ENCODE measurements around the gene APELA. TPM values are rescaled to one million over a fixed set of nuclear protein-coding genes. Genes with fewer than 3 reads are reported as not detected.
"Not testable (repeated sequence)": the region's sequence is repeated elsewhere in the genome, so short reads cannot be mapped to it uniquely, and the experiment has no call there.

APELA gene
- total RNA-seq, 2 donors from 2014 or later = not detected

DNA sequence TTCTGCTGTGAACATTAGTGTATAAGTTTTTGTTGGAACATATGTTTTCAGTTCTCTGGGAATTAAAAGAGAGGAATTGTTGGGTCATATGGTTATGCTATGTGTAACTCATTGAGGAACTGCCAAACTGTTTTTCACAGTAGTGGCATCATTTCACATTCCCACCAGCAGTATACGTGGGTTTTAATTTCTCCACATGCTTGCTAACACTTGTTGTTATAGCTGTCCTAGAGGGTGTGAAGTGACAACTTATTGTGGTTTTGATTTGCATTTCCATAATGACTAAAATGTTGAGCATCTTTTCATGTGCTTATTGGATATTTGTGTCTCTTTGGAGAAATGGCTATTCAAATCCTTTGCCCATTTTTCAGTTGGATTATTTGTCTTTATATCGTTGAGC lies 13.7 kb downstream of the APELA start:
- Mint-ChIP-seq H3K4me3 (no peak overlapping the region), H3K9me3 (no peaks in the 10 kb centered on the region), H3K36me3 (ENCODE audit: insufficient read depth in 2 of 2) (no peaks in the 10 kb centered on the region), H3K4me1 (ENCODE audit: low read depth) (no peaks in the 10 kb centered on the region), H3K27me3 (ENCODE audit: low read depth) (no peaks in the 10 kb centered on the region), H3K27ac (no peak overlapping the region)
- ATAC-seq (replicated peaks in 1 of 2) (no peak), DNase-seq (no peak)

DNA sequence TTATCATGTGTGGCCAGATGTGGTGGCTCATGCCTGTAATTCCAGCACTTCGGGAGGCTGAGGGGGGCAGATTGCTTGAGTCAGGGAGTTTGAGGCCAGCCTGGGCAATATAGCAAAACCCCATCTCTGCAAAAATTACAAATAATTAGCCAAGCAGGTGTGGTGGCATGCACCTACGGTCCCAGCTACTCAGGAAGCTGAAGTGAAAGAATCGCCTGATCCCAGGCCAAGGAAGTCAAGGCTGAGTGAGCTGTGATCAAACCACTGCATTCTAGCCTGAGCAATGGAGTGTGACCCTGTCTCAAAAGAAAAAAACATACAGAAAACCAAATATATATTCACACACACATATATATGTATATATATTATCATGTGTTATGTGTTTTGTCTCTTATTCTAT lies 15.0 kb downstream of the APELA start:
- Mint-ChIP-seq H3K4me3 (no peak overlapping the region), H3K4me1 (ENCODE audit: low read depth) (no peaks in the 10 kb centered on the region), H3K27ac (no peak overlapping the region), H3K9me3 (no peaks in the 10 kb centered on the region), H3K36me3 (ENCODE audit: insufficient read depth in 2 of 2) (no peaks in the 10 kb centered on the region), H3K27me3 (ENCODE audit: low read depth) (no peaks in the 10 kb centered on the region)
- DNase-seq = no peak
- no peak for ATAC-seq (replicated peaks in 1 of 2)

DNA sequence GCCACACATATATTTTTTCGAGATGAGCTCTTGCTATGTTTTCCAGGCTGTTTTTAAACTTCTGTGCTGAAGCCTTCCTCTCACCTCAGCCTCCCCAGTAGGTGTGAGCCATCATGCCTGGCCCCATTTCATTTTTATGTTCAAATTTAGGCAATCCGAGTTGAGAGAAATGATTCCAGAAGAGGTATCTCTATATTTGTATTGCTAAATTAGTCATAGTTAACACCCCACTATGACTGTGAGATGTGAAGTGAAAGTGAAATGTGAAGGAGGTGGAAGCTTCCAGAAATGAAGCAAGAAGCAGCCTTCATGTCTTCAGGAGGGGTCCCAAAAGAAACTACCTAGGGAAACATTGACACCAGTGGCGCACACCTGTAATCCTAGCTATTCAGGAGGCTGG lies 17.7 kb downstream of the APELA start:
- DNase-seq (no peak), ATAC-seq (replicated peaks in 1 of 2) (peak in 1 of 2 donors; percentile 41)
- Mint-ChIP-seq H3K9me3 (no peaks in the 10 kb centered on the region), H3K27me3 (ENCODE audit: low read depth) (no peaks in the 10 kb centered on the region), H3K4me3 (no peak overlapping the region), H3K27ac (no peak overlapping the region), H3K4me1 (ENCODE audit: low read depth) (no peaks in the 10 kb centered on the region), H3K36me3 (ENCODE audit: insufficient read depth in 2 of 2) (no peaks in the 10 kb centered on the region)

DNA sequence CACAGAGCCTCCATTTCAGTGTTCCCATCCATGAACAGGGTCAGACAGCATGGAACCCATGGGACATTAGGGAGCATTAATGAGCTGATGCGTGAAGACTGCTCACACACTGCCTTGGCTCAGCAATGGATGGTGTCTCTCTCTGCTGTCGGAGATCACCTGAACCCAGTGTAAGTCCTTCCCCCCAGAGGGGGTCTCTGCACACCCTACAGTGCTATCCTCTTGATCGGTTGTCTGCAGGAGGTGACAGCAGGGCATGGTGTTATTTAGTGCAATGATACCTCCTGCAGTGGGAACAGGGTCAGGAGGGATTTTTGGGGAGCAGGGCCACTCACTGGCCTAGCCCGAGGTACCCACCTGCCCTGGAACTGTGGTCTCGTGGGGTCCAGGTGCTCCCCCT lies 25.6 kb downstream of the APELA start:
- H3K27me3 Mint-ChIP-seq (ENCODE audit: low read depth) = peaks cover 6% of the 10 kb centered on the region
- ATAC-seq (replicated peaks in 1 of 2) (no peak), DNase-seq (no peak)
- no peaks in the 10 kb centered on the region for H3K36me3 Mint-ChIP-seq (ENCODE audit: insufficient read depth in 2 of 2)
- H3K9me3 Mint-ChIP-seq = peaks cover 0 to 4% of the 10 kb centered on the region in 2 donors
- H3K27ac Mint-ChIP-seq = no peak overlapping the region
- no peak overlapping the region for H3K4me3 Mint-ChIP-seq
- H3K4me1 Mint-ChIP-seq (ENCODE audit: low read depth) = no peaks in the 10 kb centered on the region

DNA sequence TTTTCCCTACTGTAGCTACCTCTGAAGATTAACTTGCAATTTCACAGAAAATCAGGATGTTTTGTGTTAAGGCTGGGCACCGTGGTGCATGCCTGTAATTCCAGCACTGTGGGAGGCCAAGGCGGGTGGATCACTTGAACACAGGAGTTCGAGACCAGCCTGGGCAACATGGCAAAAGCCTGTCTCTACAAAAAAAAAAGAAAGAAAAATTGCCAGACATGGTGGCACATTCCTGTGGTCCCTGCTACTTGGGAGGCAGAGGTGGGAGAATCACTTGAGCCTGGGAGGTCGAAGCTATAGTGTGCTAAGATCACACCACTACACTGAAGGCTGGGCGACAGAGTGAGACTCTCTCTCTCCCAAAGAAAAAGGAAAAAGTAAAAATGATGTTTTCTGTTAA lies 27.4 kb downstream of the APELA start:
- Mint-ChIP-seq H3K4me1 (ENCODE audit: low read depth) (no peaks in the 10 kb centered on the region), H3K4me3 (no peak overlapping the region), H3K36me3 (ENCODE audit: insufficient read depth in 2 of 2) (no peaks in the 10 kb centered on the region), H3K27me3 (ENCODE audit: low read depth) (peaks cover 6% of the 10 kb centered on the region), H3K9me3 (peaks cover 0 to 4% of the 10 kb centered on the region in 2 donors), H3K27ac (no peak overlapping the region)
- DNase-seq (no peak), ATAC-seq (replicated peaks in 1 of 2) (no peak)

DNA sequence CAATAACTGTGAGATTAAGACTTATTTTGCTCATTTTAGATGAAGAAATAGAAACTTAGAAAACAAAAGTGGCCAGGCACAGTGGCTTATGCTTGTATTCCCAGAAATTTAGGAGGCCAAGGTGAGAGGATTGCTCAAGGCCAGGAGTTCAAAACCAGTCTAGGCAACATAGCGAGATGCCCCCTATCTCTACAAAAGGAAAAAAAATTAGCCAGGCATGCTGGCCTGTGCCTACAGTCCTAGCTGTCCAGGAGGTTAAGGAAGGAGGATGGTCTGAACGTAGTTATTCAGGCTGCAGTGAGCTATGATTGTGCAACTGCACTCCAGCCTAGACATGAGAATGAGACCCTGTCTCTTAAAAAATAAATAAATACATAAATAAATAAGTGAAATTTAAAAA lies 28.0 kb downstream of the APELA start:
- Mint-ChIP-seq H3K27ac (no peak overlapping the region), H3K4me1 (ENCODE audit: low read depth) (no peaks in the 10 kb centered on the region), H3K4me3 (no peak overlapping the region), H3K36me3 (ENCODE audit: insufficient read depth in 2 of 2) (no peaks in the 10 kb centered on the region), H3K27me3 (ENCODE audit: low read depth) (peaks cover 6% of the 10 kb centered on the region), H3K9me3 (peaks cover 0 to 5% of the 10 kb centered on the region in 2 donors)
- no peak for ATAC-seq (replicated peaks in 1 of 2)
- DNase-seq = no peak

DNA sequence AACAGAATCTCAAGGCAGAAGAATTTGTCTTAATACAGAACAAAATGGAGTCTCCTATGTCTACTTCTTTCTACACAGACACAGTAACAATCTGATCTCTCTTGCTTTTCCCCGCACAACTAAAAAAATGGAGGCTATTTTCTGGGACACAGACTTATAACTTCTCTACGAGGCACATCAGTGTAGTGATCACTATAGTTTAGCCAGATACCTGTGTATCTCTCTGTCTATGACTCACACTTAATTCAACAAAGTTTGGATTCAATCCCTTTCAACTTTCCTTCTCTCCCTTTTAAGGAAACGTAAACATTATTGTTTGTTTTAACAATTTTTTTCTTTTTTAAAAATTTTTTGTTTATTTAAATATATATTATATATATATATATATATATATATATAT lies 29.4 kb downstream of the APELA start:
- Mint-ChIP-seq H3K9me3 (peaks cover 0 to 2% of the 10 kb centered on the region in 2 donors), H3K36me3 (ENCODE audit: insufficient read depth in 2 of 2) (no peaks in the 10 kb centered on the region), H3K4me3 (no peak overlapping the region), H3K27me3 (ENCODE audit: low read depth) (peaks cover 6% of the 10 kb centered on the region), H3K27ac (no peak overlapping the region), H3K4me1 (ENCODE audit: low read depth) (no peaks in the 10 kb centered on the region)
- DNase-seq = no peak
- ATAC-seq (replicated peaks in 1 of 2) = no peak

DNA sequence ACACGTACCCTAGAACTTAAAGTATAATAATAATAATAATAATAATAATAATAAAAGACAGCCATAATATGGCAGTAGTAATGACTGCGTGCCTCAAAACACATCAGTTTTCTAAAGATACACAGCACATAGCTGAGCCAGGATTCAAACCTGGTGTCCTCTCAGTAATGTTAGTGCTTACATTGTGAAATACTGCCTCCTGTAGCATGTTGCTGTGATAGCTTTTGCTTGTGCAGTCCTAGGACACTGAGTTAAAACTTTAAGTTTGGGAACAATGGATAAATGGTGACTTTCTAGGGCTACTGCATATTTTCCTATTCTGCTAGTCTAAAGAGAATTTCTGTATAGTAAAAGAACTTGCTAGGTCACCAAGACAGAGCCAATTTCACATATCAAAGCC lies 36.5 kb downstream of the APELA start:
- not testable (repeated sequence) for ATAC-seq (replicated peaks in 1 of 2); H3K27me3 Mint-ChIP-seq (ENCODE audit: low read depth)

DNA sequence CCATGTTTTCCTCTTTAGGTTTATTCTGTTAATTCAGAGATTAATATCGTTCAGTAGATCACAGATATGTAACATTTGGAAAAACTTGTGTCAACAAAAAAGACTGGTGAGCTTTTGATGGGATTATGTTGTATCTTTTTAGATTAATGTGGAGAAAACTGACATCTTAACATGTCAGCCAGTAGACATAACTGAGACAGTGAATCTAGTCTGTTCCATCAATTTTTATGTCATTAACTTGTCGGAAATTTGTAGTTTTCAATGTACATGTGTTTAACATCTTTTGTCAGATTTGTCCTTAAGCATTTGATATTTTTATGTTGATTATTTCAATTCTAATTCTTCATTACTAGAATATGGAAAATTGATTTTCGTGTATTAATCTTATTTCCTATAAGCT lies 42.0 kb downstream of the APELA start:
- H3K27ac Mint-ChIP-seq = no peak overlapping the region
- peaks cover 1 to 3% of the 10 kb centered on the region in 2 donors for H3K9me3 Mint-ChIP-seq
- no peaks in the 10 kb centered on the region for H3K27me3 Mint-ChIP-seq (ENCODE audit: low read depth)
- H3K36me3 Mint-ChIP-seq (ENCODE audit: insufficient read depth in 2 of 2) = no peaks in the 10 kb centered on the region
- no peak overlapping the region for H3K4me3 Mint-ChIP-seq
- no peaks in the 10 kb centered on the region for H3K4me1 Mint-ChIP-seq (ENCODE audit: low read depth)
- DNase-seq (no peak), ATAC-seq (replicated peaks in 1 of 2) (no peak)

More for the DNA sequence above, 36.5 kb downstream of the APELA start:
- not testable (repeated sequence) for H3K4me3 Mint-ChIP-seq; DNase-seq; H3K9me3 Mint-ChIP-seq; H3K27ac Mint-ChIP-seq; H3K36me3 Mint-ChIP-seq (ENCODE audit: insufficient read depth in 2 of 2); H3K4me1 Mint-ChIP-seq (ENCODE audit: low read depth)

DNA sequence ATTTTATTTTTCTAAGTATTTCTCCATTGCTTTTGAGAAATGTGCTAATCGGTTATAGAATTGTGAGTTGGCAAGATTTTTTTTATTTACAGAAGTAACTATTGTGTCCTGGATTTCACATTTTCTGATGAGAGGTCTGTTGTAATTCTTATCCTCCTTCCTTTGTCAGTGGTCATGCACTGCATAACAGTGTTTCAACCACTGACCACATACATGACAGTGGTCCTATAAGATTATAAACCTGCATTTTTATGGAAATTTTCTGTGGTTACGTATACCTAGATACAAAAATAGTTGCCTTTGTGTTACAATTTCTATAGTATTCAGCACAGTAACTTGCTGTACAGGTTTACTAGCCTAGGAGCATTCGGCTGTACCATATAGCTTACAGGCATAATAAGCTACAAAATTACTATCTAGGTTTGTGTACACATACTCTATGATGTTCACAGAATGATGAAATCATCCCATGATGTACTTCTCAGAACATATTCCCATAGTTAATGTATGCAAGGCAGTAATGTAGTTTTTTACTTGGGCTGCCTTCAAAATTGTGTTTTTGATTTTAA lies 47.8 kb downstream of the APELA start:
- Mint-ChIP-seq H3K27me3 (ENCODE audit: low read depth) (no peaks in the 10 kb centered on the region), H3K27ac (no peak overlapping the region), H3K9me3 (peaks cover 1 to 3% of the 10 kb centered on the region in 2 donors), H3K4me1 (ENCODE audit: low read depth) (no peaks in the 10 kb centered on the region), H3K36me3 (ENCODE audit: insufficient read depth in 2 of 2) (no peaks in the 10 kb centered on the region), H3K4me3 (no peak overlapping the region)
- no peak for DNase-seq
- ATAC-seq (replicated peaks in 1 of 2) = no peak

DNA sequence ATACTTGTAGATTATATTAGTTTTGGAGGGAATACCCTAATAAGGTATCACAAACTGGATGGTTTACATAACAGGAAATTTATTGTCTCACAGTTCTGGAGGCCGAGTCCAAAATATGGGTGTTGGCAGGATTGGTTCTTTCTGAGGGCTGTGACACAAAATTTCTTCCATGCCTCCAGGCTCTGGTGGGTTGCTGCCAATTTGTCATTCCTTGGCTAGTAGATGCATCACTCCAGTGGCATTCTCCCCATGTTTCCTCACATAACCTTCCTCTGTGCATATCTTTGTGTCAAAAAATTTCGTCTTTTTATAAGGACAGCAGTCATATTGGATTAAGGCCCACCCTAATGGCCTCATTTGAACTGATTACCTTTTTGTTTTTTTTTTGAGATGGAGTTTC lies 49.3 kb downstream of the APELA start:
- Mint-ChIP-seq H3K27me3 (ENCODE audit: low read depth) (no peaks in the 10 kb centered on the region), H3K9me3 (no peaks in the 10 kb centered on the region), H3K4me1 (ENCODE audit: low read depth) (no peaks in the 10 kb centered on the region), H3K36me3 (ENCODE audit: insufficient read depth in 2 of 2) (no peaks in the 10 kb centered on the region), H3K4me3 (no peak overlapping the region), H3K27ac (no peak overlapping the region)
- DNase-seq = no peak
- no peak for ATAC-seq (replicated peaks in 1 of 2)

DNA sequence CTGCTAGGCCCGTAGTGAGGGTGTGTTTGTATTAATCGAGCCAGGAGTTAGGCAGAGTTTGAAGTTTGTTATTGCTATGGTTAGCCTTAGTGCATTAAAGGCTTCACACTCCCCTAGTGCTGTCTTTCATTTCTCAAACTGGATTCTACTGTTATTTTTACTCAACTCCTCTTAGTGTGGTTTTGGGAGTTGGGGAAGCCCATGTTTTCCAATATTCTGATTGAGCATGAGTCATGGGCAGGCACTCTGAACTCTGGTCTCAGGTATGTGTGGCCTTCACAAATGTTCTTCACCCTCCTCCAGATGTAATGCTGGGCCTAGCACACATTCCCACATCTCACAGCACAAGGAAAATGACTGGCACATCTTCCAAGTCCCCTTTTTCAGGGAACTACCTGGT lies 50.1 kb downstream of the APELA start:
- H3K9me3 Mint-ChIP-seq; H3K4me1 Mint-ChIP-seq (ENCODE audit: low read depth); ATAC-seq (replicated peaks in 1 of 2): not testable (repeated sequence)

DNA sequence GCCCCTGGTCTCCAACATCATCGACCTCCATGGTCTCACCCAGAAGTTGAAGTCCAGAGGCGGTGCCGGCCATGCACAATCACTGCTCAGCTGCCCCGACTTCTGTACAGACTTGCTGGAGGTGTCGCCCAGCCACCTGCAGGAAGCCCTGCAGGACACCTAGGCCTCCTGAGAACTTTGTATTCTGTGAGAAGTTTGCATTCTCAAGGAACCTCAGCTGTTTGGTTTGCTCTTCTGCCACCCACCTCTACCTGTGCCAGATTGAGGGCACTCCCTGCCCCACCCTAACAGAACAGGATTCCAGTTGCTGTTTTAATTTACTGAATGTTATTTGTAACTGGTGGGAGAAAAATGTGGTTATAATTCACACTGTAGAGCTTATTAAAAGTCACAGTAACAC lies 53.7 kb downstream of the APELA start:
- no peak for DNase-seq
- no peak overlapping the region for H3K27ac Mint-ChIP-seq
- H3K9me3 Mint-ChIP-seq = no peaks in the 10 kb centered on the region
- no peaks in the 10 kb centered on the region for H3K4me1 Mint-ChIP-seq (ENCODE audit: low read depth)
- H3K27me3 Mint-ChIP-seq (ENCODE audit: low read depth) = no peaks in the 10 kb centered on the region
- no peaks in the 10 kb centered on the region for H3K36me3 Mint-ChIP-seq (ENCODE audit: insufficient read depth in 2 of 2)
- no peak for ATAC-seq (replicated peaks in 1 of 2)
- no peak overlapping the region for H3K4me3 Mint-ChIP-seq

More for the DNA sequence above, 50.1 kb downstream of the APELA start:
- not testable (repeated sequence) for H3K4me3 Mint-ChIP-seq; H3K36me3 Mint-ChIP-seq (ENCODE audit: insufficient read depth in 2 of 2); H3K27ac Mint-ChIP-seq; DNase-seq; H3K27me3 Mint-ChIP-seq (ENCODE audit: low read depth)

DNA sequence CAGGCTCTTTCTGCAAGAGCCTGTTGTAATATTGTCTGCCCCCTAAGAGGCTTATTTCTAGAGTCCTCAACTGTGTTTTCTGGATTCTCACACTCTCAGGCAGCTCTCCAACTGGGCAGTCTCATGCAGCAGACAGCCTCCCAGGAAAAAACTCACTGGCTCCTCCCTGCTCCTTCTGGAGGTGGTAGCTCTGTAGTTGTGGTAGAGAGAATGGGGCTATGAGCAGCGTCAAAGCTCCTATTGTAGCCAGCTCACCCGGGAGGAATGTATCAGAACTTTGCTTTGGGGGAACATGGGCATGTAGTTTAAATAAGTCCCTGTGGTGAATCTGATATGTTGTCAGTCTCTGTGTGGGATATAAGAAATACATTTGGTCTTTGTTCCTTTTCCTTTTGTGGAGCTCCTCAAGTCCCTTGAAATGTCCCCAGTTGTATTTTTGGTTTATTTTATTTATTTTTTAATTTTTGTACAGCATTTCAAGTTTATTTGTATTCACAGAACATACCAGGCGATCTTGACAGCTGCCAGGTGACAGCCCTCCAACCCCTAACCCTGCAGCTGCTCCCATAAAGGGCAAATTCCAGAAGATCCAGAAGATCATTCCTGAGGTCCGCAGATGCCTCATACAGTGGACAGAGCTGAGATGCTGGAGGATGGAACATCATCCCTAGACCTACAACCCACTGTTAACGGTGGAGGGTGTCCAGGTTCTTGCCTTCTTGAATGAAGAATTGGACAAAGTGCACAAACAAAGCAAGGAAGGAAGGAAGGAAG lies 54.8 kb downstream of the APELA start:
- ATAC-seq (replicated peaks in 1 of 2) (no peak), DNase-seq (no peak)
- no peaks in the 10 kb centered on the region for H3K9me3 Mint-ChIP-seq
- no peaks in the 10 kb centered on the region for H3K27me3 Mint-ChIP-seq (ENCODE audit: low read depth)
- no peaks in the 10 kb centered on the region for H3K4me1 Mint-ChIP-seq (ENCODE audit: low read depth)
- H3K36me3 Mint-ChIP-seq (ENCODE audit: insufficient read depth in 2 of 2) = no peaks in the 10 kb centered on the region
- no peak overlapping the region for H3K4me3 Mint-ChIP-seq
- H3K27ac Mint-ChIP-seq = no peak overlapping the region
